ENCODE results near the gene DPYSL3.

DPYSL3 gene

DNA sequence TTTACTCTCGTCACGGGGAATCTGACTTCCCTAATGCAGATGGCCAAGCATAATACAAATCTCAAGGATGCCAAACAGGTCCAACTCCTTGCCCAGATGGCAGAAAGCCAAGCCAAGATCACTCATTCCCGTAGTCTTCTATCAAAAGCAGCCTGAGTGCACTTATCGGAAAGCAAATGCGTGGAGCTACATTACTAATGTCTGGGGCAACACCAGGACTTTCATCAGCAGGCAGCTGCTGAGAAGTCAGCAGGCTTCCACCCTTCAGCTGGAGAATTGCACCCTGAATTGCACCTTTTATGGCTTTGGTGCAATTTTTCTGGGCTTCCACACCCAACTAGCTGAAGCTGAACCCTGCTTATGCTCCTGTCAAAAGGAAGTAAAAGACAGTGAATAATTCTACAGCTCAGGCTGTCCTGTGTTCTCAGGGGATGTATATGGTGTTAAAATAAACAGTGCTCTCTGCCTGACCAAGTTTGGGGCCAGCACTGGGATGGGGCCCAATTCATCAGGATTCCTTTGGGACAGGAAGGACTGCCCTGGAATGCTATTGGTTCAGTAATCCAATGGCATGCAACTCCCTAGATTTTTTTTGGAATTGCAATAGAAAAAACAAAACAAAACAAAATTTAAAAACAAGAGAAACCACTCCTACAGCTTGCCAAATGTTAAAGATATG lies 92.6 kb downstream of the DPYSL3 start:
- H3K79me2 ChIP-seq (ENCODE audit: control insufficient read depth, low read length): no peaks in the 10 kb centered on the region
- H3K27ac ChIP-seq (ENCODE audit: low read depth, low read length): no peak overlapping the region
- TF ChIP-seq CTCF (IDR thresholded peaks at IDR 0.05; ENCODE audit: low read depth, low read length, poor library complexity, severe bottlenecking): no peak
- TF ChIP-seq EZH2phosphoT487 (IDR thresholded peaks at IDR 0.05; ENCODE audit: borderline replicate concordance, low read length): no peak

GRCh38 chr5:147415651-147416050 lies 94.2 kb downstream of the DPYSL3 start:
- Histone ChIP-seq H3F3A (ENCODE audit: control insufficient read depth, insufficient read depth) (no peaks in the 10 kb centered on the region), H3K27me3 (ENCODE audit: control insufficient read depth, low read length) (no peaks in the 10 kb centered on the region), H4K20me1 (ENCODE audit: control insufficient read depth, insufficient read depth, low read depth, low read length) (no peaks in the 10 kb centered on the region), H3K79me2 (ENCODE audit: control insufficient read depth, low read length) (no peaks in the 10 kb centered on the region), H3K4me2 (ENCODE audit: low read length) (no peak overlapping the region), H3K4me1 (ENCODE audit: control insufficient read depth, low read length) (no peaks in the 10 kb centered on the region), H3K4me3 (ENCODE audit: low read length) (no peak overlapping the region), H3K9me3 (ENCODE audit: control insufficient read depth, insufficient read depth, low read length) (no peaks in the 10 kb centered on the region), H3K36me3 (ENCODE audit: control insufficient read depth, low read length) (no peaks in the 10 kb centered on the region), H3K27ac (ENCODE audit: low read depth, low read length) (no peak overlapping the region), H3K9me2 (replicated peaks; ENCODE audit: control insufficient read depth, low read length) (no peaks in the 10 kb centered on the region)
- TF ChIP-seq CTCF (IDR thresholded peaks at IDR 0.05; ENCODE audit: low read depth, low read length, poor library complexity, severe bottlenecking) (no peak), EZH2phosphoT487 (IDR thresholded peaks at IDR 0.05; ENCODE audit: borderline replicate concordance, low read length) (no peak)

More for the DNA sequence above, 92.6 kb downstream of the DPYSL3 start:
- H3K36me3 ChIP-seq (ENCODE audit: control insufficient read depth, low read length): no peaks in the 10 kb centered on the region
- no peaks in the 10 kb centered on the region for H3K9me3 ChIP-seq (ENCODE audit: control insufficient read depth, insufficient read depth, low read length)
- H3K27me3 ChIP-seq (ENCODE audit: control insufficient read depth, low read length): no peaks in the 10 kb centered on the region
- H3K9me2 ChIP-seq (replicated peaks; ENCODE audit: control insufficient read depth, low read length): no peaks in the 10 kb centered on the region
- H3K4me1 ChIP-seq (ENCODE audit: control insufficient read depth, low read length): no peaks in the 10 kb centered on the region
- no peaks in the 10 kb centered on the region for H4K20me1 ChIP-seq (ENCODE audit: control insufficient read depth, insufficient read depth, low read depth, low read length)
- H3K4me2 ChIP-seq (ENCODE audit: low read length): no peak overlapping the region
- no peaks in the 10 kb centered on the region for H3F3A ChIP-seq (ENCODE audit: control insufficient read depth, insufficient read depth)
- H3K4me3 ChIP-seq (ENCODE audit: low read length): no peak overlapping the region

DNA sequence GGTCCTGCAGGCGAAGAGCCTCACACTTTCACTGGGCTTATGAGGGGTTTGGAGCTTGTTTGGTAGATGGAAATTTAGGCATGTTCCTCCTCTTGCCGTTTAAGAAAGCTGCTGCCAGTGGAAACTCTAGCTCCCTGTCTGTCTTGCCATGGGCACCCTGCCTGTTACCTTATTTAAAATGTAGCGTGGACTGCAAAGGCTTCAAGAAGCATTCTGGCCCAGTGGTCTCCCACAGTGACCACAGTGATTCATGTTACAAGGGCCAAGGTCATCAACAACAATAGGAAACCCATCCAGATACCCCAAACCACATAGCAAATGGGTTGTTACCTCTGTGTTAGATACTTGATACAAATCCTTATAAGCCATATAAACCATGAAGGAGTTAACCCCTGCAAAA lies 96.6 kb downstream of the DPYSL3 start:
- no peak for TF ChIP-seq CTCF (IDR thresholded peaks at IDR 0.05; ENCODE audit: low read depth, low read length, poor library complexity, severe bottlenecking)
- Histone ChIP-seq H3K9me2 (replicated peaks; ENCODE audit: control insufficient read depth, low read length) (no peaks in the 10 kb centered on the region), H3K4me1 (ENCODE audit: control insufficient read depth, low read length) (no peaks in the 10 kb centered on the region), H3K9me3 (ENCODE audit: control insufficient read depth, insufficient read depth, low read length) (no peaks in the 10 kb centered on the region), H3F3A (ENCODE audit: control insufficient read depth, insufficient read depth) (no peaks in the 10 kb centered on the region), H3K36me3 (ENCODE audit: control insufficient read depth, low read length) (no peaks in the 10 kb centered on the region), H3K4me3 (ENCODE audit: low read length) (no peak overlapping the region), H3K4me2 (ENCODE audit: low read length) (no peak overlapping the region), H3K79me2 (ENCODE audit: control insufficient read depth, low read length) (no peaks in the 10 kb centered on the region), H4K20me1 (ENCODE audit: control insufficient read depth, insufficient read depth, low read depth, low read length) (no peaks in the 10 kb centered on the region), H3K27ac (ENCODE audit: low read depth, low read length) (no peak overlapping the region), H3K27me3 (ENCODE audit: control insufficient read depth, low read length) (no peaks in the 10 kb centered on the region)

Data from DOHH2 (cell line).